Panc1 (cell line): ENCODE measurements around the gene DIABLO. TPM values are rescaled to one million over a fixed set of nuclear protein-coding genes. Genes with fewer than 3 reads are reported as not detected.

Source experiments
- ATAC-seq: fragments of 200-7000 bp; cut with Tn5 transposase; 2 replicates; pipeline ENCODE4 v1.9.1; 2020; ENCODE audit warnings: mild to moderate bottlenecking, moderate library complexity
- BruUV-seq: library from RNA; stranded (reverse); fragments of 400-500 nt; replicated peaks from 2 replicates; lab custom pipeline; 2021; lab: Mats Ljungman, UMichigan
- CTCF ChIA-PET: fragments of 300-600 bp; sonication (Branson Sonifier 250); formaldehyde crosslinking; loops from one replicate; lab custom pipeline; 2022; ENCODE audit warnings: antibody characterized with exemption; lab: Charles Lee
- POLR2A ChIA-PET: fragments of 300-600 bp; sonication (Branson Sonifier 250); formaldehyde crosslinking; loops from one replicate; lab custom pipeline; 2022; ENCODE audit warnings: antibody characterized with exemption; lab: Charles Lee
- DNase-seq: peaks from one replicate; pipeline ENCODE4 v3.0.0-alpha.2; 2010; ENCODE audit warnings: low read depth, low spot score
- H3K27ac ChIP-seq: 2 replicates; pipeline ENCODE4 v1.5.1; 2011; ENCODE audit warnings: mild to moderate bottlenecking, low read length, inconsistent platforms
- H3K27me3 ChIP-seq: fragments of 200-500 bp; sonication (Bioruptor generic); 2 replicates; pipeline ENCODE4 v1.6.0; 2014; ENCODE audit warnings: low read length, inconsistent platforms; ENCODE audit not compliant: control insufficient read depth, insufficient read depth
- H3K36me3 ChIP-seq: fragments of 200-500 bp; sonication (Bioruptor generic); 2 replicates; pipeline ENCODE4 v1.5.1; 2014; ENCODE audit warnings: inconsistent platforms, mild to moderate bottlenecking, low read length, moderate library complexity; ENCODE audit not compliant: control insufficient read depth, insufficient read depth
- H3K4me1 ChIP-seq: 2 replicates; pipeline ENCODE4 v1.5.1; 2011; ENCODE audit warnings: inconsistent platforms, mild to moderate bottlenecking, low read length, moderate library complexity; ENCODE audit not compliant: control insufficient read depth, insufficient read depth
- H3K4me3 ChIP-seq, 2 experiments: 2 replicates each; pipeline ENCODE4 v1.5.1; 2011 to 2012; ENCODE audit warnings: low read depth in 2 of 2, low read length in 2 of 2, mild to moderate bottlenecking in 2 of 2, inconsistent platforms in 1 of 2, moderate library complexity in 1 of 2
- H3K9me3 ChIP-seq: fragments of 200-500 bp; sonication (Bioruptor generic); 2 replicates; pipeline ENCODE4 v1.5.1; 2014; ENCODE audit warnings: low read depth, mild to moderate bottlenecking, inconsistent platforms, low read length, moderate library complexity; ENCODE audit not compliant: control insufficient read depth, insufficient read depth
- POLR2AphosphoS5 ChIP-seq: IDR thresholded peaks from 2 replicates; pipeline ENCODE4 v1.6.1; 2012; ENCODE audit warnings: mild to moderate bottlenecking, low read depth, low read length, moderate library complexity
- SIN3A ChIP-seq: IDR thresholded peaks from 2 replicates; pipeline ENCODE4 v1.6.1; 2012; ENCODE audit warnings: low read depth, mild to moderate bottlenecking, low read length, moderate library complexity, borderline replicate concordance; ENCODE audit not compliant: insufficient read depth
- TCF7L2 ChIP-seq: IDR thresholded peaks from 2 replicates; pipeline ENCODE4 v1.6.1; 2011; ENCODE audit warnings: mild to moderate bottlenecking, low read depth, low read length, inconsistent platforms
- in situ Hi-C: cut with HindIII; loops from 2 replicates; pipeline ENCODE4 v1.10.0; 2016; ENCODE audit warnings: low sequenced_read_pairs, low pct_unique_long_range_greater_than_20kb
- intact Hi-C: fragments of 100-400 bp; cut with micrococcal nuclease; formaldehyde crosslinking; loops from one replicate; pipeline ENCODE4 v1.10.0; 2022; ENCODE audit not compliant: unreplicated experiment
- total RNA-seq: library from RNA; stranded (reverse); gene quantifications from one replicate; pipeline ENCODE4 v1.2.1, GENCODE V29; 2021; ENCODE audit not compliant: unreplicated experiment
- TF ChIP-seq, protein P1 (sequence below): fragments of 450-650 bp; IDR thresholded peaks from 2 replicates; pipeline ENCODE4 v1.5.1; 2017; ENCODE audit warnings: mild to moderate bottlenecking
- TF ChIP-seq, protein P2 (sequence below), 2 experiments: IDR thresholded peaks; 2 replicates each; pipeline ENCODE4 v1.6.1; 2011 to 2012; ENCODE audit warnings: low read depth in 2 of 2, control low read depth in 1 of 2, low read length in 1 of 2, mild to moderate bottlenecking in 1 of 2, moderate library complexity in 1 of 2; ENCODE audit not compliant: insufficient read depth in 1 of 2

Gene DIABLO
- total RNA-seq, 1 experiment from 2014 or later: 71.5 TPM

DNA sequence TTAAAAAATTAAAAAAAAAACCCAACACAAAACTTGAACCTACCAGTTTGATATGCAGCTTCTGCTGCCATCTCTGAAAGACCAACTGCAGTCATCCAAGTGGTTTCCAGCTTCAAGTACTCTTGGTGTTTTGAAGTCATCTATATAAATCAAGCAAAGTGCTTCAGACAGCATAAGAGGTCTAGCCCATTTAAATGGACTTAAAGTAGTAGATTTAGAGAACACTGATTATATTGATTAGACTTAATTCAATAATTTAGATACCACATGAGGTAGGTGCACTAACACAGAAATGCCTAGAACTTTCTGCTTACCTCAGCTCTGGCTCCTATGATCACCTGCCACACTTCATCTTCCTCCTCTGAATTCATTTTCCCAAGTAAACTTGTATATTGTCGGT is 9.4 kb downstream of the DIABLO start:
- CTCF ChIA-PET: no interaction called here
- DNase-seq (no peak), ATAC-seq (no peak)
- Histone ChIP-seq H3K36me3 (peaks cover 22% of the 10 kb centered on the region), H3K27ac (no peak overlapping the region), H3K4me3 (no peak overlapping the region), H3K27me3 (no peaks in the 10 kb centered on the region), H3K9me3 (no peaks in the 10 kb centered on the region), H3K4me1 (no peaks in the 10 kb centered on the region)
- BruUV-seq: TSS peak; percentile 18
- POLR2A ChIA-PET: no interaction called here
- TF ChIP-seq POLR2AphosphoS5 (no peak), TCF7L2 (no peak), SIN3A (no peak)
- TF ChIP-seq, protein P1, sequence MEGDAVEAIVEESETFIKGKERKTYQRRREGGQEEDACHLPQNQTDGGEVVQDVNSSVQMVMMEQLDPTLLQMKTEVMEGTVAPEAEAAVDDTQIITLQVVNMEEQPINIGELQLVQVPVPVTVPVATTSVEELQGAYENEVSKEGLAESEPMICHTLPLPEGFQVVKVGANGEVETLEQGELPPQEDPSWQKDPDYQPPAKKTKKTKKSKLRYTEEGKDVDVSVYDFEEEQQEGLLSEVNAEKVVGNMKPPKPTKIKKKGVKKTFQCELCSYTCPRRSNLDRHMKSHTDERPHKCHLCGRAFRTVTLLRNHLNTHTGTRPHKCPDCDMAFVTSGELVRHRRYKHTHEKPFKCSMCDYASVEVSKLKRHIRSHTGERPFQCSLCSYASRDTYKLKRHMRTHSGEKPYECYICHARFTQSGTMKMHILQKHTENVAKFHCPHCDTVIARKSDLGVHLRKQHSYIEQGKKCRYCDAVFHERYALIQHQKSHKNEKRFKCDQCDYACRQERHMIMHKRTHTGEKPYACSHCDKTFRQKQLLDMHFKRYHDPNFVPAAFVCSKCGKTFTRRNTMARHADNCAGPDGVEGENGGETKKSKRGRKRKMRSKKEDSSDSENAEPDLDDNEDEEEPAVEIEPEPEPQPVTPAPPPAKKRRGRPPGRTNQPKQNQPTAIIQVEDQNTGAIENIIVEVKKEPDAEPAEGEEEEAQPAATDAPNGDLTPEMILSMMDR: no peak
- TF ChIP-seq, protein P2, sequence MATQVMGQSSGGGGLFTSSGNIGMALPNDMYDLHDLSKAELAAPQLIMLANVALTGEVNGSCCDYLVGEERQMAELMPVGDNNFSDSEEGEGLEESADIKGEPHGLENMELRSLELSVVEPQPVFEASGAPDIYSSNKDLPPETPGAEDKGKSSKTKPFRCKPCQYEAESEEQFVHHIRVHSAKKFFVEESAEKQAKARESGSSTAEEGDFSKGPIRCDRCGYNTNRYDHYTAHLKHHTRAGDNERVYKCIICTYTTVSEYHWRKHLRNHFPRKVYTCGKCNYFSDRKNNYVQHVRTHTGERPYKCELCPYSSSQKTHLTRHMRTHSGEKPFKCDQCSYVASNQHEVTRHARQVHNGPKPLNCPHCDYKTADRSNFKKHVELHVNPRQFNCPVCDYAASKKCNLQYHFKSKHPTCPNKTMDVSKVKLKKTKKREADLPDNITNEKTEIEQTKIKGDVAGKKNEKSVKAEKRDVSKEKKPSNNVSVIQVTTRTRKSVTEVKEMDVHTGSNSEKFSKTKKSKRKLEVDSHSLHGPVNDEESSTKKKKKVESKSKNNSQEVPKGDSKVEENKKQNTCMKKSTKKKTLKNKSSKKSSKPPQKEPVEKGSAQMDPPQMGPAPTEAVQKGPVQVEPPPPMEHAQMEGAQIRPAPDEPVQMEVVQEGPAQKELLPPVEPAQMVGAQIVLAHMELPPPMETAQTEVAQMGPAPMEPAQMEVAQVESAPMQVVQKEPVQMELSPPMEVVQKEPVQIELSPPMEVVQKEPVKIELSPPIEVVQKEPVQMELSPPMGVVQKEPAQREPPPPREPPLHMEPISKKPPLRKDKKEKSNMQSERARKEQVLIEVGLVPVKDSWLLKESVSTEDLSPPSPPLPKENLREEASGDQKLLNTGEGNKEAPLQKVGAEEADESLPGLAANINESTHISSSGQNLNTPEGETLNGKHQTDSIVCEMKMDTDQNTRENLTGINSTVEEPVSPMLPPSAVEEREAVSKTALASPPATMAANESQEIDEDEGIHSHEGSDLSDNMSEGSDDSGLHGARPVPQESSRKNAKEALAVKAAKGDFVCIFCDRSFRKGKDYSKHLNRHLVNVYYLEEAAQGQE (IDR thresholded peaks at IDR 0.05; ENCODE audit: insufficient read depth in 1 of 2, low read depth in 2 of 2, low read length in 1 of 2): no peak
- intact Hi-C loops: no loop called here
- in situ Hi-C loops: no loop called here

DNA sequence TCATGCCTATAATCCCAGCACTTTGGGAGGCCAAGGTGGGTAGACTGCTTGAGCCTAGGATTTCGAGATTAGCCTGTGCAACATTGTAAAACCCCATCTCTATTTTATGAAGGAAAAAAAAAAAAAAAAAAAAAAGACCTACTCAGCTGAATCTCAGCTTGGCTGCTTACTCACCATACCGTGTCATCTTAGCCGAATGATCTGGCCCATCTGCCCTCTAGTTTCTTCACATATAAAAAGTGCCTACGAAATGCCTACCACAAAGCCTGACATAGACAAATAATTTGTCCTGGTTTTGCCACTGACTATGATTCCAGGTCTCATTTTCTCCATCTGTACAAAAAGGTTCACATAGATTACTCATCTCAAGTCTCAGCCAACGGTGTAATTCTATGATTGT is 10.1 kb downstream of the DIABLO start:
- in situ Hi-C loops (no loop called here), intact Hi-C loops (no loop called here)
- Histone ChIP-seq H3K4me3 (no peak overlapping the region), H3K9me3 (no peaks in the 10 kb centered on the region), H3K27me3 (no peaks in the 10 kb centered on the region), H3K4me1 (no peaks in the 10 kb centered on the region), H3K27ac (no peak overlapping the region), H3K36me3 (peaks cover 22% of the 10 kb centered on the region)
- ATAC-seq (no peak), DNase-seq (no peak)
- CTCF ChIA-PET: interaction anchor here (0.6 kb wide), 1 partner anchor 256 kb away, joined by 6 read pairs; no protein-coding TSS in a partner anchor
- TF ChIP-seq TCF7L2: no peak
- TF ChIP-seq POLR2AphosphoS5: no peak
- no peak for TF ChIP-seq SIN3A
- TF ChIP-seq, protein P1: no peak
- TF ChIP-seq, protein P2 (IDR thresholded peaks at IDR 0.05; ENCODE audit: insufficient read depth in 1 of 2, low read depth in 2 of 2, low read length in 1 of 2): no peak
- BruUV-seq: no TSS peak
- POLR2A ChIA-PET: no interaction called here
